ENCODE data around the gene PIK3R4.
A peak's percentile ranks its signal among the peaks of the same experiment; 100 is the strongest.

Gene PIK3R4

DNA sequence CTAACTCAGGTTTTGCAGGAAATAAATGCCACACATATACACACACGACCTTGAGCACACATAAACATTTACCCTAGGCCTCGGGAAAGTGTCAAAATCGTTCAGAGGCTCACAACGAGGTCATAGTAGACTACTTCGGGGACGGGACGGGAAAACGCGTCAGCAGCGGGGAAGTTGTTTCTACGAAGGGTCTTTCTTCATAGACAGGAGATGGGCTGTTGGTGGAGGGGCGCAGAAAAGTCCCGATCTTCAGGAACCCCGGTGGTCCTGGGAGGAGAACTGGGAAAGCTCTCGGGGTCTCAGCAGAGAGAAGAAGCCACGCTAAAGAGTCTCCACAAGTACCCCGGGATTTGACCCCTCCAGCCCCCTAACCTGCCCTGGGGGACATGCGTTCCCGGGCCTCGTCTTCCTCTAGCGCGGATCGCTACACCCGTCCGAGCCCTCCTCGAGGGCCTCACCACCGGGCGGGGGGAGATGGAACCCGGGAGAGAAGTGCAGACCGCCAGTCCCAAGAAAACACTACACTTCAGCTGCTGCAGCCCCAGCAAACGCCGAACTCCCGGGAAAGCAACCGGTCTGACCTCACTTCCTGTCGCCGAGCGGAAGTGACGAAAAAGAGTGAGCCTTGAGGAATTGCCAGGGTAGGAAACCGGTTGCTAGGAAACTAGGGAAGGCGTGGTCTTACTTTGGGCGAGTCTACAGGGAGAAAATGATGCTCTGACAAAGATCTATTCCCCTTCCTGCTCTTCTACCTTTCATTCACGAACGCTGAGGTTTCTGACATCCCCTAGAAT, at the start of gene PIK3R4:
PIK3R4 (minus strand) TSS at position 584 of the 794 bp plus-strand sequence. CDS start 1,611 bp downstream, outside the sequence.
- H3K4me1 Mint-ChIP-seq: peaks cover 28% of the 10 kb centered on the region
- ATAC-seq: peak; percentile 93
- no peak within 1 kb of the TSS for H3K4me3 Mint-ChIP-seq
- peak; percentile 78 to 96 for DNase-seq (ENCODE audit: low spot score in 2 of 2)
- H3K27ac Mint-ChIP-seq: peak within 1 kb of the TSS; percentile 93
- H3K36me3 Mint-ChIP-seq: peaks cover 30% of the 10 kb centered on the region
- H3K9me3 Mint-ChIP-seq: no peaks in the 10 kb centered on the region

DNA sequence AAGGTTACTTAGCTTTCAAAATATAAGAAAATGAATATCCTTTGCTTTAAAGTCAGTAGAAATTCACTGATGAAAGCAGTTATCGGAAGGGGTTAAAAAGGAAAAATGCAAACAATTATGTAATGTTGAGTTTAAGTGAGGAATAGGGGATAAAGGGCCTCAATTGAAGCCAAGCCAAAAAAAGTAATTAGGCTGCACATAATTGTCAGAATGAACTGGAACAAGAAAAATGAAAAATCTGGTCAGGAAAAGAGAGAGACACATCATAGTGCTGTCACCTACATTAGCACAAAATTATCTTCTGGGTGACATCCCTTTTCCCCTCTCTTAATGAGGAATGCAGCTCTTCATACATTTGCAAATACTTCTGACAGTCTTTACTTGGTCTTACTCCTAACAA, 48.8 kb upstream of the PIK3R4 start:
- Mint-ChIP-seq H3K27ac (no peak overlapping the region), H3K4me1 (no peaks in the 10 kb centered on the region), H3K36me3 (no peaks in the 10 kb centered on the region), H3K9me3 (no peaks in the 10 kb centered on the region), H3K4me3 (no peak overlapping the region)
- no peak for DNase-seq (ENCODE audit: low spot score in 2 of 2)
- no peak for ATAC-seq

DNA sequence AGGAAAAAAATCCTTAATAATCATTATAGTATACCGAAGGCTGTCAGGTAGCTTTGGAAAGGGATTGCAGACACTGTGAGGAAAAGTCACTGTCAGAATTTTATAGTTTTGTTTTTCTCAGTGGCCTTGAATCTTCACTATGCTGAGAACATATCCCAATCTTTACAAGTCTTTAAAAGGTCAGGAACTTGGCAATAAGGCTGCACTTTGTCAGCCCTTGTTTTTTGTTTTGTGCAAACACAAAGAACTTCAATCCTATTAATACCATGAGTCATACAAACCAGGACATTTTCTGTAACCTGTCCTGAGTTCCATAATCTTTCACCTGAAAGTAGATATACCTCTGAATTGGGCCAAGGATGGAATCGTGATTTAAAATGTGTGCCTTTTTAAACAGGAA, 45.6 kb upstream of the PIK3R4 start:
- Mint-ChIP-seq H3K36me3 (no peaks in the 10 kb centered on the region), H3K4me1 (no peaks in the 10 kb centered on the region), H3K4me3 (no peak overlapping the region), H3K9me3 (no peaks in the 10 kb centered on the region), H3K27ac (no peak overlapping the region)
- ATAC-seq: no peak
- no peak for DNase-seq (ENCODE audit: low spot score in 2 of 2)

DNA sequence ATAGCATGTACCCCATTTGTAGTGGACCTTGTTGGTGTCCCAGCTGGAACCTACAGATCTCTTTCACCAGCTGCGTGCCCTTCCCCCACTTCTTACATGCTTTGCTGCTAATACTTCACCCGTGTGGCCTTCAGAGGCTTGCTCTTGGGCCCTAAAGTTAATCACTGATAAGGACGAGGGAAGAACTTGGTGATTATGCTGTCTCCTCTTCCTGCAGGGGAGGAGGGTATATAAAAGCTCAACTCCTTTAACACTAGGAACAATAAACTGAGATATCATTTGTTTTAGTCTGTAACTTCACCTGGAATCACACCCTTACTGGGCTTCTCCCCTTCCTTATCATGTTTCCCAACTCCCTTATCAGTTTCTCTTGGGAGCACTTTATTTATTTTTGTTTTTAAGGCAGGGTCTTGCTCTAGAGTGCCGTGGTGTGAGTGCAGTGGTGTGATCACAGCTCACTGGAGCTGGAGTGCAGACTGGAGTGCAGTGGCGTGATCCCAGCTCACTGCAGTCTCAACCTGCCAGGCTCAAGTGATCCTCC, 43.2 kb upstream of the PIK3R4 start:
- ATAC-seq: no peak
- H3K36me3 Mint-ChIP-seq: no peaks in the 10 kb centered on the region
- H3K27ac Mint-ChIP-seq: no peak overlapping the region
- H3K4me3 Mint-ChIP-seq: no peak overlapping the region
- H3K9me3 Mint-ChIP-seq: no peaks in the 10 kb centered on the region
- no peak for DNase-seq (ENCODE audit: low spot score in 2 of 2)
- no peaks in the 10 kb centered on the region for H3K4me1 Mint-ChIP-seq

DNA sequence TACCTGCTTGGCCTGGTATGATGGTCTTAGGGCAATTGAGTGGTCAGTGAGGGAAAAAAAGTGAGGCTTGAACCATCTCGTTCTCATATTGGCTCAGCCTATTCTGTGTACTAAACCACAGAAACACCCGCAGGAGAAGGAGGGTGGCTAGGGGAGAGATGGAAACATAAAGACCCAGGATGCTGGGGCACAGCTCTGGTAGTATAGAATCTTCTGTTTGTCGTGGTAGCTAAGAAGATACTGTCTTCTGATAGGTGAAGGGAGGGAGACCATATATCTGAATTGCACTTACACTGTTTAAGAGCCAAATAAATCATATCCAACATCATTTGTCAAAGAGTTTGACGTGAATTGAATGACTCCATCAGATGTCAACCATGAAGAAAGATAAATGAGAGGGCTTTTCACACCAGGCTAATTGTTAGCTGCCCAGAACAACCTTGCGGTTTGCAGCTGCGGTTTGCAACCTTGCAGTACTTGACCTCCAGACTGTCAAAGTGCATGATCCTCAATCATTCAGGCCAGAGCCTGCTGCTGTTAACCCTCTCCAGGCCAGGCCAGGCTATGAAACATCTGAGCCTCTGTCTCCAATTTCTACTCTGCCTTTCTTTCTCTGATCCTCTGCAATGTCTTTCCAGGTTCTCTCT, 40.9 kb upstream of the PIK3R4 start:
- H3K9me3 Mint-ChIP-seq: no peaks in the 10 kb centered on the region
- no peak for ATAC-seq
- no peaks in the 10 kb centered on the region for H3K4me1 Mint-ChIP-seq
- H3K4me3 Mint-ChIP-seq: no peak overlapping the region
- no peaks in the 10 kb centered on the region for H3K36me3 Mint-ChIP-seq
- H3K27ac Mint-ChIP-seq: no peak overlapping the region
- DNase-seq (ENCODE audit: low spot score in 2 of 2): no peak

DNA sequence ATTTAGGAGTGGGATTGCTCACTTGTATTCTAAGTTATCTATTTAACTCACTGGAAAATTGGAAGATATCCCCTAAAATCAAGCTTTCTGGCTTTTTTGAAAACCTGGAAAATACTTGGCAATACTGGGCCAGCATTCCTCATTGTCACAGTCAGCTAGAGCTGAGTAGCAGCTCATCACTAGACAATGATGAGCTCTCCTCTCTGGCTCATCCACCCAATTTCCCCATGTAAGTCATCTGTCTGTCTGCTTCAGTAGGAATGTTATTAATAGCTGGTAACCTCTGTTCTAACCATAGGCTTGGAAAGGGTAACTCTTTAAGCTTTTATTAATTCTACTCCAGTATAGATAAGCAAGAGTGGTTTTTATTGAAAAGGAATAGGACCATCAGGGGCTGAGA, 39.7 kb upstream of the PIK3R4 start:
- Mint-ChIP-seq H3K36me3 (no peaks in the 10 kb centered on the region), H3K27ac (no peak overlapping the region), H3K4me3 (no peak overlapping the region), H3K9me3 (no peaks in the 10 kb centered on the region), H3K4me1 (no peaks in the 10 kb centered on the region)
- DNase-seq (ENCODE audit: low spot score in 2 of 2) (no peak), ATAC-seq (no peak)

DNA sequence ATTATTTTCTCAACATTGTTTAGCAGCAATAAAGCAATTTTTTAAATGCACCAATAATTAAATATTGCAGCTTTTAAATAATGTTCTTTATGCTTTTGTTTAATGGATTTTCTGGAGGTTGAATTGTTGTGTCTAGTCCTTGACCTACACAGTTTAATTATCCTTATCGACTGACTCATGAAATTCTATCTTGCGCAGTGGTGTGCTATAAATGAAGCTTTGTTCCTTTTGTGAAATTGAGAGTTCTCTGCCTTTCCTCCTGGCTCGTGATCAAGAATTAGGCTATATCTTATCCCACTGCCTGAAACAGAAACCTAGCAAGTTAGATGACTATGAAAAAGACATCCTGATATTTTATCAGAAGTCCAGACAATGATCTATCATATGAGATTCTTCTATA, 37.0 kb upstream of the PIK3R4 start:
- no peak overlapping the region for H3K4me3 Mint-ChIP-seq
- DNase-seq (ENCODE audit: low spot score in 2 of 2) (no peak), ATAC-seq (no peak)
- no peaks in the 10 kb centered on the region for H3K9me3 Mint-ChIP-seq
- no peaks in the 10 kb centered on the region for H3K4me1 Mint-ChIP-seq
- H3K36me3 Mint-ChIP-seq: no peaks in the 10 kb centered on the region
- no peak overlapping the region for H3K27ac Mint-ChIP-seq

DNA sequence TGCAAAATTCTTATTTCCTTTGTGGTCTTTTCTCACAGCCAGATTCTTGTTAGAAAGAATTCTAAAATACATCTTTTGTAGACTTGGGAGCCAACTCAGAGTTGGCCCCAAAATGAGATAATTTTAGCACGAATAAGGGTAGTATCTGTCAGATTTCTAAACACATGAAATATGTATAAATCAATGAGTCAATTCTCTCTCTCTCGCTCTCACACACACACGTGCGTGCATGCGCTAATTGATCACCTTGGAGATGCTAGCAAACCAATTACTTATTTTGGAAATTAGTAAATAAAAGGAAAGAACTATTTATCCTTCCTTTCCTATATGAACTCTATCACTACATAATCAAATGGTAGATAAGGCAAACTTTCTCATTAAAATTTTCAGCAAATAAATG, 32.9 kb upstream of the PIK3R4 start:
- no peak for DNase-seq (ENCODE audit: low spot score in 2 of 2)
- Mint-ChIP-seq H3K36me3 (no peaks in the 10 kb centered on the region), H3K27ac (no peak overlapping the region), H3K9me3 (no peaks in the 10 kb centered on the region), H3K4me3 (no peak overlapping the region), H3K4me1 (no peaks in the 10 kb centered on the region)
- ATAC-seq: no peak

DNA sequence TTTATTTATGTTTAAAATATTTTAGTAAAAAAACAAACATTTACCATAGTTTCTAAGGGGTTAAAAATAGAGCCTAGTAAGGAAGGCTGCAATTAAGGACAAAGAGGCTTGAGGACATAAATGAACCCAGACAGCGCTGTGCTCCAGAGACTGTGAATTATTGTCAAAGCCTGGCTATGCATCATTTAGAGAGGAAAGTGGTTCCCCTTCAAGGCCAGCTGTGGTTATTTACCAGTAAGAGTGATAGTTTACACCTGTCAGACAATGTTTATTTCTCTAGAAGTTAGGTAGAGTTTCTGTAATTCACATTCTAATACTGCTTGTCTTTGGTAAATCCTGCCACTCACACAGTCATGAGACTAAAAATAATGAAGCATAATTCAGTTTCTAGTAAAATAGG, 32.4 kb upstream of the PIK3R4 start:
- H3K36me3 Mint-ChIP-seq: no peaks in the 10 kb centered on the region
- no peak overlapping the region for H3K4me3 Mint-ChIP-seq
- H3K27ac Mint-ChIP-seq: no peak overlapping the region
- no peak for DNase-seq (ENCODE audit: low spot score in 2 of 2)
- H3K4me1 Mint-ChIP-seq: no peaks in the 10 kb centered on the region
- H3K9me3 Mint-ChIP-seq: no peaks in the 10 kb centered on the region
- ATAC-seq: peak; percentile 51

DNA sequence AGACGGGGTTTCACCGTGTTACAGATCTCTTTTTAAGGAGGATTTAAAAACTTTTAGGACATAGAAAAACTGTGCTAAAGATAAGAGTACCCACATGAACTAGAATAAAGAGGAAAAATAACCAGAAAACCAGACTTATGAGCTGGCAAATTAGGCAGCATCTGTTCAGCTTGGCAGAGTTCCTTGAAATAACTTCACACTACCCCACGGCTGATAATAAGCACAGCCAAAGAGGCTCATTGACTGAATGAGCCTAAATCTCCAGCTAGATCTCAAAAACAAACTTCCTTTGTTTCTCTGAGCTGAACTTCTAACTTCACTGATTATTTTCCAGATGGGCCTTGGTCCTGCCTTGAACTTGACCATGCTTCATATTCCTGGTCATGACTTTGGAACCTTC, 26.7 kb upstream of the PIK3R4 start:
- Mint-ChIP-seq H3K36me3 (no peaks in the 10 kb centered on the region), H3K4me1 (no peaks in the 10 kb centered on the region), H3K27ac (no peak overlapping the region), H3K9me3 (no peaks in the 10 kb centered on the region), H3K4me3 (no peak overlapping the region)
- no peak for DNase-seq (ENCODE audit: low spot score in 2 of 2)
- ATAC-seq: no peak

DNA sequence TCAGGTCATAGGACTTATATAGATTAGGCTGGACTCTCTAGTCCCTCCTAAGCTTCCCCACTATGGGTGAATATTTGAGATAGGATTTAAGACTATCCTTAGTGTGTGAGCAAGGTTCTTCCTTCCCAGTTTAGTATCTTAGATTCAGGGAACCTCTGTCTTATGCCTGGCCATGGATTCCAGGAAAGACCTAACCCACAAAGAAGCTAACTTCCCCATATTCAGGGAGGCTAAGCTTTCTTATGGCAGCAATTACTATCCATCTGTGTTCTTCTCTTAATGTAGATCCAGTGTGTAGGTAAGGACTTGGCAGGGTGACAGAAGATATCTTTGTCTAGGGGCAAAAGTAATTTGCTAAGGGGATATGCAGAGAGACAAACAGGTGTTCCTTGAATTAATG, 25.5 kb upstream of the PIK3R4 start:
- Mint-ChIP-seq H3K9me3 (no peaks in the 10 kb centered on the region), H3K4me1 (no peaks in the 10 kb centered on the region), H3K27ac (no peak overlapping the region), H3K4me3 (no peak overlapping the region), H3K36me3 (no peaks in the 10 kb centered on the region)
- ATAC-seq (no peak), DNase-seq (ENCODE audit: low spot score in 2 of 2) (no peak)

DNA sequence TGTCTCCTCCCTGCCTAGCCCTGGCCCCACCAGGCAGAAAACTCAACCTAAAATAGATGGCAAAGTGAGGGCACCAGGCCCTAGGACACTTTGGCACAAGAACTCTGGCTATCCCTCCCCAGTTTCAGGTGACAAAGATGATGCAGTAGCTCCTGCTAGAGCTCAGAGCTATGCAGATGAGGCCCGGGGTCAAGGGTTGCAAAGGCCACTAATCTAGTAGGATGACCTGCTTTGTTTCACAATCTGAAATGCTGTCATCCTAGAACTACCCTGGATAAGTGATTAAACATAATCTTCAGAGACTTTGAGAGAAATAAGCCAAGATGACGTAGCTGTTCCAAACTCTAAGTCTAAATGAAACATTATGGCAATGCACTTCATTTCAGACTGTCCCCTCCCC, 24.0 kb upstream of the PIK3R4 start:
- H3K36me3 Mint-ChIP-seq: no peaks in the 10 kb centered on the region
- no peak overlapping the region for H3K27ac Mint-ChIP-seq
- no peaks in the 10 kb centered on the region for H3K4me1 Mint-ChIP-seq
- H3K4me3 Mint-ChIP-seq: no peak overlapping the region
- no peak for DNase-seq (ENCODE audit: low spot score in 2 of 2)
- H3K9me3 Mint-ChIP-seq: no peaks in the 10 kb centered on the region
- no peak for ATAC-seq

DNA sequence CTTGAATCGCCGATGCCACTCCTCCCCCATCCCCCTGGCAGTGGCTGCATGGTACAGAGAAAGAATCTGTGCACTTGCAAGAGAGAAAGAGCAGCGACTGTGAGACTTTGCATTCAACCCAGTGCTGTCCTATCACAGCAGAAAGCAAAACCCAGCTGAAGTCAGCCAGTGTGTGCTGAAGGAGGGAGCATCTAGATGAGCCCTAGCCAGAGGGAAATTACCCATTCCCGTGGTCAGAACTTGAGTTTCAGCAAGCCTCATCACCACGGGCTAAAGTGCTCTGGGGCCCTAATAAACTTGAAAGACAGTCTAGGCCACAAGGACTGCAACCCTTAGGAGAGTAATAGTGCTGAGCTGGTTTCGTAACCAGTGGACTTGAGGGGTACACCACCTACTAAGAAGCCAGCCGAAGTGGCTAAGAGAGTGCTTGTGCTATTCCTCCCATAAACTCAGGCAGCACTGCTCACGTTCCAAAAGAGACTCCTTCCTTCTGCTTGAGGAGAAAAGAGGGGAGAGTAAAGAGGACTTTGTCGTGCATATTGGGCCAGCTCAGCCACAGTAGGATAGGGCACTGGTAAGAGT, 15.2 kb upstream of the PIK3R4 start:
- H3K4me3 Mint-ChIP-seq: no peak overlapping the region
- H3K27ac Mint-ChIP-seq: no peak overlapping the region
- no peak for ATAC-seq
- H3K36me3 Mint-ChIP-seq: no peaks in the 10 kb centered on the region
- no peak for DNase-seq (ENCODE audit: low spot score in 2 of 2)
- no peaks in the 10 kb centered on the region for H3K9me3 Mint-ChIP-seq
- no peaks in the 10 kb centered on the region for H3K4me1 Mint-ChIP-seq

DNA sequence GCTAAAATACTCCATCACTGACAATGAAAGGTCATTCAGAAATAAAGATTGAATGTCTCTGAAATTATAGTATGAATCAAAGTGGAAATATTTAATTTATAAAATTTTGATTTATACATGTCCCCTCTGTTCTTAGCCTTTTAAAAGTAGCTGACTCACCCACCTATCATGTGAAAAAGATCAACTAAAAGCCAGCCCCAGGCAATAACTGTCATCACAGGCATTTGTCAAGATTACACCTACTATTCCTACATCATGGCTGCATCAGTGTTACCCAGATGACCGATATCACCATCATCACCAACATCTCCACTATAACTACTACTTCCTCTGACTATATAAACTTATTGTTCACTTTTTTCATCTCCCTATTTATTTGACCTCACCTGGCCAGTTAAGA, 14.3 kb upstream of the PIK3R4 start:
- Mint-ChIP-seq H3K4me3 (no peak overlapping the region), H3K9me3 (no peaks in the 10 kb centered on the region), H3K36me3 (no peaks in the 10 kb centered on the region), H3K27ac (no peak overlapping the region), H3K4me1 (no peaks in the 10 kb centered on the region)
- no peak for ATAC-seq
- no peak for DNase-seq (ENCODE audit: low spot score in 2 of 2)

DNA sequence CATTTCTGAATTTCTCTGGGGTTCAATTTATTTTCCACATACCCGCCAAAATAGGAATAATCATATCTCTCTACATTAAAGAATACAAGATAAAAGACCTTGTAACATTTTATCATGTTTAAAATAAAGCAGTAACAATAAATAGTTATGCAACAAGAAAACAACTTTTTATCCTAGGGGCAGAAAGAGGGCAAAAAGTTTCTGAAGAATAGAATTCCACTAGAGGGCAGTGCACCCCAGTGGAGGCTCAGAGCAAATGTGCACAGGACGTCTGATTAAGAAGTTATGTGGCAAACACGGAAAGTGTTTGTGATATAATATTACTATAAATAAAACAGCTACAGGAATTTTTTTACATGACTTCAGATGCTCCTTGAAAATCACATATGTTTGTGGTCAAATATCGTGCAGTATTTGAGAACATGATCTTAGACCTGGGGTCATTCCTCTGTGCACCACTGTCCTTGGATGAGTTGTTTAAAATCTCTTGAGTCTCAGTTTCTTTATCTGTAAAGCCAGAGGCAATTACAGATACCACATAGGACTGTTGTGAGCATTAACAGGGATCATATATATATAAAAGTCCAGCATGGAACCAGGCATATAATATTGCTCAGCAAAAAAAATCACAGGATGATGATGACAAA, 13.2 kb upstream of the PIK3R4 start:
- H3K36me3 Mint-ChIP-seq: no peaks in the 10 kb centered on the region
- no peak overlapping the region for H3K4me3 Mint-ChIP-seq
- ATAC-seq: peak; percentile 71
- no peaks in the 10 kb centered on the region for H3K9me3 Mint-ChIP-seq
- peak; percentile 21 to 62 for DNase-seq (ENCODE audit: low spot score in 2 of 2)
- no peaks in the 10 kb centered on the region for H3K4me1 Mint-ChIP-seq
- H3K27ac Mint-ChIP-seq: no peak overlapping the region

All from stimulated activated effector memory CD8-positive, alpha-beta T cell treated with anti-CD3 and anti-CD28 coated beads, Interleukin-12 subunit alpha, Interleukin-12 subunit beta, amount 100 ng/mL, for 72 hours (primary cell).